ENCODE measurements around the gene TANGO2.

Gene TANGO2, protein sequence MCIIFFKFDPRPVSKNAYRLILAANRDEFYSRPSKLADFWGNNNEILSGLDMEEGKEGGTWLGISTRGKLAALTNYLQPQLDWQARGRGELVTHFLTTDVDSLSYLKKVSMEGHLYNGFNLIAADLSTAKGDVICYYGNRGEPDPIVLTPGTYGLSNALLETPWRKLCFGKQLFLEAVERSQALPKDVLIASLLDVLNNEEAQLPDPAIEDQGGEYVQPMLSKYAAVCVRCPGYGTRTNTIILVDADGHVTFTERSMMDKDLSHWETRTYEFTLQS

DNA sequence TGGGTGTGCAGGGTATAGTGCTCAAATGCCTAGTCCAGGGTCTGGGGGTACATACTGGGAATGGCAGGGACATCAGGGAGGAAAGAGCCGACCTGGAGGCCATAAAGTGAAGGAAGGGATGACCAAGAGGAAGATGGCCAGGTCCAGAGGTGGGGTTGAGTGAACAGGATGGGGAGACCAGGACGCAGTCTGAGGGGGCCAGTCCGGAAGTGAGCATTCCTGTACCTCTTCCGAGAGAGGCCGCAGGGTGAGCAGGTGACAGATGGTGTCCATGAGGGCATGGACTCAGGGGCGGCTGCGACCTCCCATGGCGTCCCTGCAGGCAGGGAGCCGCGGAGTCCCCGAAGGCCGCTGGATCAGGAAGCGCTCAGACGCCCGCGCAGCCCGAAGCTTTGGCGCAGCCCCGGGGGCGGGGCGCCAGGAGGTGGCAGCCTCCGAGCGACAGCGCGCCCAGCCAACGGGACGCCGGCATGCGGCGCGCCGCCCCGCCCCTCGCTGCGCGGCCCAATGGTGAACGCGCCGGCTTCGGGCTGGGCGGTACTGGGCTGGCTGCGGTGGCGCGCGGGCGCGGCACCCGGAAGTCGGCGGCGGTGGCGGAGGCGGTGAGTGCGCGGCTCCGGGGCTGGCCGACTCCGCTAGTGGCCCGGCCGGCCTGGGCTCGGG is at the start of gene TANGO2:
Gene TANGO2, plus strand, starts transcription at position 578 of the 663 bp plus-strand sequence. CDS start 15,689 bp downstream, outside the sequence.
- TF ChIP-seq CEBPB (IDR thresholded peaks at IDR 0.05): no peak
- no peak for TF ChIP-seq ZBTB7A (IDR thresholded peaks at IDR 0.05; ENCODE audit: low read depth)
- TF ChIP-seq, protein P1, sequence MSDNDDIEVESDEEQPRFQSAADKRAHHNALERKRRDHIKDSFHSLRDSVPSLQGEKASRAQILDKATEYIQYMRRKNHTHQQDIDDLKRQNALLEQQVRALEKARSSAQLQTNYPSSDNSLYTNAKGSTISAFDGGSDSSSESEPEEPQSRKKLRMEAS (IDR thresholded peaks at IDR 0.05): peak; percentile 13; the same call in 1 of the 2 replicates
- peak; percentile 55 for TF ChIP-seq EGR1 (IDR thresholded peaks at IDR 0.05)
- 0 out of 2 replicates have a peak, but pooled peaks have one; percentile 20 for TF ChIP-seq YY1 (IDR thresholded peaks at IDR 0.05; ENCODE audit: low read depth)
- no peak for TF ChIP-seq TEAD4 (IDR thresholded peaks at IDR 0.05)
- TF ChIP-seq, protein P2, sequence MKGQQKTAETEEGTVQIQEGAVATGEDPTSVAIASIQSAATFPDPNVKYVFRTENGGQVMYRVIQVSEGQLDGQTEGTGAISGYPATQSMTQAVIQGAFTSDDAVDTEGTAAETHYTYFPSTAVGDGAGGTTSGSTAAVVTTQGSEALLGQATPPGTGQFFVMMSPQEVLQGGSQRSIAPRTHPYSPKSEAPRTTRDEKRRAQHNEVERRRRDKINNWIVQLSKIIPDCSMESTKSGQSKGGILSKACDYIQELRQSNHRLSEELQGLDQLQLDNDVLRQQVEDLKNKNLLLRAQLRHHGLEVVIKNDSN (IDR thresholded peaks at IDR 0.05): no peak
- peak; percentile 55; the same call in 1 of the 2 replicates for TF ChIP-seq TAF1 (IDR thresholded peaks at IDR 0.05; ENCODE audit: low read depth)

DNA sequence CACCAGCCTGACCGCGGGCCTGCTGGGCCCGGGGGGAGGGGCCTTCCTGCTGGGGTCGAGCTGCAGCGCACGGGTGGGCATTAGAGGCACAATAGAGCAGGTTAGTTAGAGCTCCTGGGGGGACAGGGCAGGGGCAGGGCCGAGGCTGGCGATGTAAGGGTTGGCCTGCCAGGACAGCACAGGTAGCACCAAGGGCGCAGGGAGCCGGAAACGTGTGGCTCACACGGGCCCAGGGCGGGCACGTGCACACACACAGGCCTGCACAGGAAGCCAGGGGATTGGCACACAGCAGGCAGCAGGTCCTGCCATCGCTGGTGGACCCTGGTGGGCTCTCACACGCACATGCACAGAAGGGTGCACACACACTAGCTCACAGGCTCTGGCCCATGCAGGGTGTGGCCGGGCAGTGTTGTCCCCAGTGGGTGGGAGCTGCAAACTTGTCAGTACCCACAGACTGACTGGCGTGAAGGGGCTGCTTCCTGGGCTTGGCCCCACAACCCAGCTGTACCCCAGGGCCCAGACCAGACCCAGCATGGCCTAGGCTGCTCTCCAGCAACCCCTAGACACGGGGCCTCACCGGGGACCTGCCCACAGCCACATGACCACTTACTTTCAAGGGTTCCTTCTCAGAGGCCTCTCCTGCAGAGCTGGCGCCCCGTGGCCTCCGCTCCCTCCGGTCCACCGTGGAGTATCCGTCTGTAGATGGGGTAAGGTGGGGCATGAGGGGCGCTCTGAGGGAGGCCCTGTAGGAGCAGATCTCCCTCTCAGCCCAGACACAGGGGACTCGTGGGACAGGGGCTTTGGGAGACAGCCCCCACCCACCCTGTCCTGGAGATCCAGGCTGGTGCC is 49.4 kb upstream of the TANGO2 start:
- TF ChIP-seq YY1 (IDR thresholded peaks at IDR 0.05; ENCODE audit: low read depth) (no peak), EP300 (IDR thresholded peaks at IDR 0.05; ENCODE audit: borderline replicate concordance) (no peak), ZBTB7A (IDR thresholded peaks at IDR 0.05; ENCODE audit: low read depth) (no peak), NFIC (IDR thresholded peaks at IDR 0.05) (no peak), CEBPB (IDR thresholded peaks at IDR 0.05) (no peak), EGR1 (IDR thresholded peaks at IDR 0.05) (no peak), TEAD4 (IDR thresholded peaks at IDR 0.05) (no peak), FOXM1 (IDR thresholded peaks at IDR 0.05; ENCODE audit: borderline replicate concordance, low read depth) (no peak), CREB1 (IDR thresholded peaks at IDR 0.05; ENCODE audit: low read depth) (no peak), TAF1 (IDR thresholded peaks at IDR 0.05; ENCODE audit: low read depth) (no peak), TCF12 (IDR thresholded peaks at IDR 0.05; ENCODE audit: low read depth) (no peak)
- TF ChIP-seq, protein P1 (IDR thresholded peaks at IDR 0.05): no peak
- TF ChIP-seq, protein P3, sequence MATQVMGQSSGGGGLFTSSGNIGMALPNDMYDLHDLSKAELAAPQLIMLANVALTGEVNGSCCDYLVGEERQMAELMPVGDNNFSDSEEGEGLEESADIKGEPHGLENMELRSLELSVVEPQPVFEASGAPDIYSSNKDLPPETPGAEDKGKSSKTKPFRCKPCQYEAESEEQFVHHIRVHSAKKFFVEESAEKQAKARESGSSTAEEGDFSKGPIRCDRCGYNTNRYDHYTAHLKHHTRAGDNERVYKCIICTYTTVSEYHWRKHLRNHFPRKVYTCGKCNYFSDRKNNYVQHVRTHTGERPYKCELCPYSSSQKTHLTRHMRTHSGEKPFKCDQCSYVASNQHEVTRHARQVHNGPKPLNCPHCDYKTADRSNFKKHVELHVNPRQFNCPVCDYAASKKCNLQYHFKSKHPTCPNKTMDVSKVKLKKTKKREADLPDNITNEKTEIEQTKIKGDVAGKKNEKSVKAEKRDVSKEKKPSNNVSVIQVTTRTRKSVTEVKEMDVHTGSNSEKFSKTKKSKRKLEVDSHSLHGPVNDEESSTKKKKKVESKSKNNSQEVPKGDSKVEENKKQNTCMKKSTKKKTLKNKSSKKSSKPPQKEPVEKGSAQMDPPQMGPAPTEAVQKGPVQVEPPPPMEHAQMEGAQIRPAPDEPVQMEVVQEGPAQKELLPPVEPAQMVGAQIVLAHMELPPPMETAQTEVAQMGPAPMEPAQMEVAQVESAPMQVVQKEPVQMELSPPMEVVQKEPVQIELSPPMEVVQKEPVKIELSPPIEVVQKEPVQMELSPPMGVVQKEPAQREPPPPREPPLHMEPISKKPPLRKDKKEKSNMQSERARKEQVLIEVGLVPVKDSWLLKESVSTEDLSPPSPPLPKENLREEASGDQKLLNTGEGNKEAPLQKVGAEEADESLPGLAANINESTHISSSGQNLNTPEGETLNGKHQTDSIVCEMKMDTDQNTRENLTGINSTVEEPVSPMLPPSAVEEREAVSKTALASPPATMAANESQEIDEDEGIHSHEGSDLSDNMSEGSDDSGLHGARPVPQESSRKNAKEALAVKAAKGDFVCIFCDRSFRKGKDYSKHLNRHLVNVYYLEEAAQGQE (IDR thresholded peaks at IDR 0.05; ENCODE audit: low read depth): no peak

DNA sequence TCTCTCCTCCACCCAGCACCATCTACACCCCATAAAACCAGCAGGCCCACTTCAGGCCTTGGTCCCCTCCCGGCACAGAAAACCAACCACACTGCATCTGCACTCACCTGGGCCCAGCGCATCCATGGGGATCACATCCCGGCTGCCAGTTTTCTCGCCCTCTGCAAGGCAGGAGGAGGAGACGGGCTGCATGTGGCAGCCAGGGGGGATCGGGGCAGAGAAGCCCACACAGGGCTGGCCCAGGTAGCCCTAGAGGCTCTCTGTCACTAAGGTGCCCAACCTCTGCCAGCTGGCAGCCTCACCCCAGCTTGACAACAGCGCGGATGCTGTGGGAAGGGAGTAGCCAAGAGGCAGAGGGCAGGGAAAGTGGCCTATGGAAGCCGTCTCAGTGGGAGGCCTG is 48.7 kb upstream of the TANGO2 start:
- no peak for TF ChIP-seq CREB1 (IDR thresholded peaks at IDR 0.05; ENCODE audit: low read depth)
- TF ChIP-seq EGR1 (IDR thresholded peaks at IDR 0.05): no peak
- TF ChIP-seq, protein P1 (IDR thresholded peaks at IDR 0.05): no peak
- TF ChIP-seq EP300 (IDR thresholded peaks at IDR 0.05; ENCODE audit: borderline replicate concordance): no peak
- TF ChIP-seq NFIC (IDR thresholded peaks at IDR 0.05): no peak
- TF ChIP-seq, protein P2 (IDR thresholded peaks at IDR 0.05): no peak
- no peak for TF ChIP-seq CEBPB (IDR thresholded peaks at IDR 0.05)
- no peak for TF ChIP-seq TEAD4 (IDR thresholded peaks at IDR 0.05)
- no peak for TF ChIP-seq FOXM1 (IDR thresholded peaks at IDR 0.05; ENCODE audit: borderline replicate concordance, low read depth)
- TF ChIP-seq TAF1 (IDR thresholded peaks at IDR 0.05; ENCODE audit: low read depth): no peak
- TF ChIP-seq TCF12 (IDR thresholded peaks at IDR 0.05; ENCODE audit: low read depth): no peak

DNA sequence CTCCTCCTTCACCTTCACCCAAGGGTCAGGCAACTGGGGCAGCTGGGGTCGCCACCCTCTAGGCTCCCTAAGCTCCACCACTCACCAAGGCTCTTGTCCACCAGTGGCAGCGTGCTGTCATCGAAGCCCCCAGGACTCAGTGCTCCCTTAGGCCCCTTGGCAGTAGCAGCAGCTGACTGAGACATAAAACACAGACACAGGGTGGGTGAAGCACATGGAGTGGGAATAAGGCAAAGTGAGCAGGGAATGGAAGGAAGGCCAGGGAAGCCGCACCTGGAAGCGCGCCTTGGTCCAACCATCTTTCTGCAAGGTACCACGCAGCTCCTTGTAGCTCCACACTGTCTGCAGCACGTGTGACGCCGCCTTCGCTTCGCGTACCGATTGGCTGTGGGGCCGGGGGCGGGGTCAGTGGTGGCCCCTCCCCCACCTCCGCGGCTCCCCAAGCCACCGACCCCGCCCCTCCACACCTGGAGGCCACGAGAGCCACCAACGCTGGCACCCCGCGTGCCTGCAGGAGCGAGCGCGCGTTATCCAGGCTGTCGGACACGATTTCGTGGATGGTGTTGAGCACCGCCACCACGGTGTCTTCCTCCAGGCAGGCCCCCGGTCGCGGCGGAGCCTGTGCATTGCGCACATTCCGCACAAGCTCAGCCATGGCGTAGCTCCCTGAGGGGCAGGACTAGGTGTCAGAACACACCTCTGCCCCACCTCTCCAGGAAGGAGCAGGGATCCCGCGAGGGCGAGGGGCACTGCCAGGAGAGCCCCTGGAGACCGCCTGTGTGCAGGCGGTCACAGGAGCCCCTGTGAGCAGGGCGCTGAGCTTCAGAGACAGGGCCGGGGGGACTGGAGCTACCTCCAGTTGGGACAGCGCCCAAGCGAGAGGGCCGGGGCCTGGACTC is 48.0 kb upstream of the TANGO2 start:
- TF ChIP-seq EP300 (IDR thresholded peaks at IDR 0.05; ENCODE audit: borderline replicate concordance): no peak
- TF ChIP-seq RAD21 (IDR thresholded peaks at IDR 0.05; ENCODE audit: low read depth): no peak
- no peak for TF ChIP-seq EGR1 (IDR thresholded peaks at IDR 0.05)
- no peak for TF ChIP-seq TCF12 (IDR thresholded peaks at IDR 0.05; ENCODE audit: low read depth)
- TF ChIP-seq TEAD4 (IDR thresholded peaks at IDR 0.05): no peak
- TF ChIP-seq CREB1 (IDR thresholded peaks at IDR 0.05; ENCODE audit: low read depth): no peak
- TF ChIP-seq TAF1 (IDR thresholded peaks at IDR 0.05; ENCODE audit: low read depth): no peak
- no peak for TF ChIP-seq ZBTB7A (IDR thresholded peaks at IDR 0.05; ENCODE audit: low read depth)
- TF ChIP-seq, protein P2 (IDR thresholded peaks at IDR 0.05): no peak
